HG03432 (cell line): ENCODE data around the gene PTPN4.

ENCODE experiments used
- ATAC-seq: cut with Tn5 transposase; IDR thresholded peaks from one replicate; pipeline ENCODE4 v1.9.1; 2021; ENCODE audit warnings: mild to moderate bottlenecking, moderate library complexity; ENCODE audit not compliant: unreplicated experiment

The PTPN4 gene

GRCh38 chr2:119732601-119733164, 27.0 kb upstream of the PTPN4 start:
- no peak for ATAC-seq

DNA sequence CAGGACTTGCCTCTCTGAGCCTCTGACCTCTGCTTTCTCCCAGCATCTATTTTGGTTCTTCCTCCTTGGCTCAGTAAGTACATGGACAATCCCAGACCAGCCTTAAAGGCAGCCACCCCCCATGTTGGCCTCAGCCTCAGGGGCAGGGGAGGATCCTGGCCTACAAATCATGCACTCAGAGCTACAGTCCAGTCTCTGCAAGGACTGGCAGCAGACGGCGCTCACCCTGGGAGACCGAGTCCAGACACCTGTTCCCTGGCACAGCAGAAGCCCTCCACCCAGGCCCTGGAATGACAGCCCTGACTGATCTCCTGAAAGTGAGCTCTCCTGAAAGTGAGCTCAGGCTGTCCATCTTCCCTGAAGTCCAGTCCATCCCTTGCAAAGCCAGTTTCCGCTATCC, 25.7 kb upstream of the PTPN4 start:
- ATAC-seq: no peak

DNA sequence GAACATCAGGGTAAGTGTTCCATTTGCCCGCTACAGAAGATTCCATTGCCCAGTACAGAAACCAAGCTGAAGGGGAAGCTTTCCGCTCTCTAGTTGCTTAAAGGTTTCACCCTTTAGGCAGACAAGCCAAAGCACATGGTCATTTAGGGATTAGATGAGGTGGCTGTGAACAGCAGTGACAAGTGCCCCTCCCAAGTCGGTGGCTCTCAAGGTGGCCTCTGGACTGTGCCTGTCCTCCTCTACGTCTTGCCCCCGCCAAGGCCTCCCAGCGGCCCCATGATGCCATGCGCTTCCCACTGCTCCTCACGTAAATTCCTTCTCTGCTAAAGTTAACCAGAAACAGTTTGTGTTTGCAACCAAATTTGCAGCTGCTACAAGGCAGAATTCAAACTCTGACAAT, 24.2 kb upstream of the PTPN4 start:
- no peak for ATAC-seq

- no peak for ATAC-seq
Measured at GRCh38 chr2:119736021-119736420, 23.7 kb upstream of the PTPN4 start.

DNA sequence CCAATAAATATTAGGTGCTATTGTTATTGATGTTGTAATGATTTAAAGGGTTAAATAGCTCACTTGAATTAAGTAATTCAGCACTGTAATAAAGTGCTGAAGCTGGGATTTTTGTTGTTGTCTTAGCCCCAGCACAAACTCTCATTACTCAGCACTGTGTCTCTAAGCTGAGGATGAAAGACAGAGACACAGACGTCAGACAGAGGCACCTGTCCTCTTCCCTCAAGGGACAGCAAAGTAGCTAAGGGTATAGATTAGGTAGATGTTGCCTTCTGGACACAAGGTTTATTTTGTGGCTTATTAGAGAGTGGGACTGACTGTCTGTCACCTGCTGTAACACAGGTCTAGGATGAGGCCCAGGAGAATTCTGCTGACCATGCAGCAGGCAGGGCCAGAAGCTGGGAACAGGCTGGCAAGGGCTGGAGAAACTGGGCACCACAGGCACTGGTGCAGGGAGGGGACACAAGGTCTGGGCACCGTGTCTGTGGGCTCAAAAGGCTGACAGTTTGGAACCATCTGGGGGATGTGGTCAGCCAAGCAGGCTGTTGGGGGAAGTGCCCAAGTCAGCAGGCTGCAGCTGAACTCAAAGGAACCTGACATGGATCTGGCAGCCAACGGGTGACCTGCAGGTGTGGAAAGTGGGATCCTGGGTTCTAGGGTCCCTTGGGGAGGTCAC, 20.0 kb upstream of the PTPN4 start:
- no peak for ATAC-seq

DNA sequence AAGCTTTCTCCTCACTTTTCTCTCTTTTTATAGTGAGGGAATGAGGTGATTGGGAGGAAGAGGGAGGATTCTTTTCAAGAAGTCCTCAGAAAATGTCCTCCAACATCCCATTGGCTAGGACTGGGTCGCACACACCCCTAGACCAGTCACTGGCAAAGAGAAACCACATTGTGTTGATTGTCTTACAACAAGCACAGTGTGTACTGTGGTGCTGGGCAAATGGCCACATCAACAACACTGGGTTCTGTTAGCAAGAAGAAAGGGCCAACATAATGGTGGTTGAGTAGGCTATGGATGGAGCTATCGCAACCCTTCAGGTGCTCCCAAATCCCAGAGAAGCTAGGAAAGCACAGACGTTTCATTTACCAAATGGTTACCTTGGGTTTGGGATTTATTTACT, 18.7 kb upstream of the PTPN4 start:
- ATAC-seq: no peak

DNA sequence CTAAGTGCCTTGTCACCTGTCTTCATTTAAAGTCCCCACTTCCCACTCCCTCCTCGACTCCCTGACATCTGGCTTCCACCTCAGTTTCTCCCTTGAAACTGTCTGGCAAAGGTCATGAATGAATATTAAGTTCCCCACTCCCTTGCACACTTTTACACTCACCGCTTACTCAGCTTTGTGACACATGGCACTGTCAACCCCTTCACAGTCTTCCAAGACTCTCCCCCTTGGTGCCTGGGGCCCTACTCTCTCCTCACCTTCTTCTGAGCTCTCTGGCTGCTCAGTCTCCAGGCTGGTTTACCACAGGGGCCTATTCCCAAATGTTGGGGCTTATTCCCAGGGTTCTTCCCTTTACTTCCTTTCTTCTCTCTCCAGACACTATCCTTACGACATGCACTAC, 17.9 kb upstream of the PTPN4 start:
- ATAC-seq: no peak

- ATAC-seq: no peak
Measured at GRCh38 chr2:119744335-119744939, 15.3 kb upstream of the PTPN4 start.

GRCh38 chr2:119745566-119745965, 14.2 kb upstream of the PTPN4 start:
- ATAC-seq: no peak

DNA sequence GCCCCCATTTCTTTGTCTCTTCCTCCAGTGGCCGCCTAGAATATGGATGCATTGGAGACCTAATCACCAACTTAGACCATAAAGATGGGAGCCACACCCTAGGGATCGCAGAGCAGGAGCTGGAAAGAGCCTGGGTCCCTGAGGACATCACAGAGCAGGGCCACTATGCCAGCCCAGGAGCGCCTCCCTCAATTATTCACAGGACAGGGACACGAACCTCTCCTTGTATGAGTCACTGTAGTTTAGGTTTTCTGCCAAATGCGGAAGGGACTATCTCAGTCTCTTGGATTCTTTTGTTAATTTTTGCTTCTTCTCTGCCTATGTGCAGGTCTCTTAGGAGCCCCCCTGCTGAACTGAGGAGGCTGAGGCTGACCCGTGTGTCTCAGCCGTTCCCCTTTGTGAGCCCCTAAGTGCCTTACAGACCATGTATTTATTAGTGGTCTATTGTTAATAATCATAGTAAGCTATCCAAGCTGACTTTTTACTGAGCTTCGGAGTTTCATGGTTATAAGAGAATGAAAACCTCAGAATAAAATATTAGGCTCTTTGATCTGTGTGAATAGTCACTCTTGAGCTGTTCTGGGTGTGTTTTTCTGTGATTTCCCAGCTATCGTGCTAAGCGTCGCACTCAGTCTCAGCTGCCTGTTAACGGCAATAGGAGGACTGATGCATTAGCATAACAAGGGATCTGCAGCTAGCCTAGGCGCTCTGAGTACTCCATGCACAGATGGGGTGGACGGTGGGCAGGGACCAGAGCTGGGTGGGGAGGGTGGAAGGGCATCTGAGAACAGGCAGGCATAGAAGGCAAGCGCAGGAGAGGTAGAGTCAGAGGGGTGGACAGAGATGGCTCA, 12.7 kb upstream of the PTPN4 start:
- no peak for ATAC-seq

DNA sequence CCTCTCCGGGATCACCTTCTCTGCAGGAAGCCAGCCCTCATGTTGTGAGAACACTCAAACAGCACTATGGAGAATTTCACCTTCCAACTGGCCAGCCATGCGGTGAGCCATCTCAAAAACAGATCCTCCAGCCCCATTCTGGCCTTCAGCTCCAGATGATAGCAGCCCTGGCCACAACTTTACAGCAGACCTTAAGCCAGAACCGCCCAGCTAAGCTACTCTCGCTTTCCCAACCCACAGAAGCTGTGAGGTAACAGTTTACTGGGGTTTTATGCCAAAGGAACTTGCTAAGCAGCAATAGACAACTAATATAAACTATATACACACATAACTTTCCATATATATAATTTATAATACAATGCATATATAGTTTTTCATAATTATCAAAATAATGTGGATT, 11.6 kb upstream of the PTPN4 start:
- no peak for ATAC-seq

GRCh38 chr2:119749477-119750012, 10.2 kb upstream of the PTPN4 start:
- no peak for ATAC-seq

DNA sequence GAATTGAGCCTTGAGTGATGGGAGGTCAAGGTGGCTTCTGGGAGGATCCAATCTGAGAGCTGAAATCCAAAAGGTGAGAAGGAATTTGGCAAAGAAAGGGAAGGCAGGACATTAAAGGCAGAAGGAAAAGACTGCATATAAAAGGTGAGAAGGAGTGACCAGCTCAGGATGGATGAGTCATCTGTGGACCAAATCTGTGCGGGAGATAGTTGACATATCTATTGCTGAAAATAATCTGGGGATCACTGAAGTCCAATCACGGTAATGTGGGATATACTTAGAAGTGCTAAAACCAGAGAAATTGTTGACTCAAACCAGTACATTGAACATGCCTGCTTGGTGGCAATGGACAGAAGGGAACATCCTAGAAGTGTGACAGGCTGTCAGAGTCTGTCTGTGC, 8.0 kb upstream of the PTPN4 start:
- ATAC-seq: no peak

DNA sequence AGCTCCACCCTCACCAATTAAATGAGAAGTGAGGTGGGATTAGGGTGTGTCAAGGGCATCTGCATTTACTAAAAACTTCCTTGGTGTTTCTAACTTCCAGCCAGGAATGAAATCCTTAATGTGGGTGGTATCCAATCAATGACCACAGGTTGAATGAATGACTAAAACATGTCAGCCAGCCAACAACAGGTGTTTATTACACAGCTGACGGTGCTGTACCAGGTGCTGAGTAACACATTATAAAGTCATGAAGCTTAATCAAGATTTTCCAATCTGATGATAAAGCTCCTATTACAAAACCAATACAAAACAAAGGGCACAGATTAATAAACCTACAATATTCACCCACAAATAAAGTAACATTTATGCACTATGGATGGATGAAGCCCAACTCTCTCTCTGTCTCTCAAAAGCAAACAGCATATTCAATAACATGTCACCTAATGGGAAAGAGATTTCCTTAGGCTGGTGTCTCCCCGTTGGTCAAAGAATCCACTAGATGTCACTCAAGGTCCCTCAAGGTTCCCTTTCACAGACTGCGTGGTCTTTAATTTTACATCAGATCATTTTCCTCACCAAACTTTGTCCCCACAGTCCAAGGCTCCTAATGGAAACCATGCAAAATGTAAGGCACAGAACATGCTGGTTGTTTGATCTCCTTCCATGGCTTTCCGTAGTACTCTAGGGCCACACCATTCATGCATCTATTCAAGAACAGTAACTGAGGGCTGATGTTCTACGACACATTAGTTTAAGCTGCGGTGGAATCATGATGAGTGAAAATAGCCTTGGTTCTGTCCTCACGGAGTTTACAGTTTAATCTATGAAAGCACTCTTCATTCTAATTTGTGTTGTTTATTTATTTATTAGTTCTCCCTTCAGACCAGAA, 6.4 kb upstream of the PTPN4 start:
- ATAC-seq: peak; percentile 75

- no peak for ATAC-seq
Measured at GRCh38 chr2:119753930-119754321, 5.8 kb upstream of the PTPN4 start.

GRCh38 chr2:119755906-119756305, 3.8 kb upstream of the PTPN4 start:
- ATAC-seq: no peak

GRCh38 chr2:119756837-119757236, 2.9 kb upstream of the PTPN4 start:
- ATAC-seq: no peak

DNA sequence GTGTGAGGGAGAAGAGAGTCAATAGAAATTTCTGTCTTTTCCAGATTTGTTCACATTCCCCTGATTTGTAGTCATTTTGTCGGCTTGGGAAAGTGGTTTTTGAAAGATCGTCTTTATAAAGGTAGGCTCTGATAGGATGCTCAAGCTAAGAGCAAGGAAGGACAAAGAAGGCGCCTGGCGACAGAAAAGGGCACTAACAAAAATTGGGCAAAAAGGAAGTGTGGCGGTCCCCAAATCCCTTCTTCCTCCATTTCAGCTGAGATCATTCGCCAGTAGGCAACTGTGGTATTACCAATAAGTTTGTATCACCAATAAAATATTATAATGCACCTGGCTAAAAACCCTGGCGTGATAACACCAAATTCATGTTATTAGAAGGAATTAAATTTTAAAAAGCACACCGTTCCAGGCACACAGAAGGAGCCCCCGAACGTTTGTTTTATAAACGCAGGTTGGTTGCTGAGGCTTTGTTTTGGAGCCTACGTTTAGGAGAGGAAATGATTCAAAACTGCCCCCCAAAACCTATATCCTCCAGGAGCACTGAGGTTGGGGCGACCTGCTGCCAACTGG, 756 bp upstream of the PTPN4 start:
- no peak for ATAC-seq

GRCh38 chr2:119760237-119760955, 674 bp downstream of the PTPN4 start:
- ATAC-seq: peak; percentile 13

DNA sequence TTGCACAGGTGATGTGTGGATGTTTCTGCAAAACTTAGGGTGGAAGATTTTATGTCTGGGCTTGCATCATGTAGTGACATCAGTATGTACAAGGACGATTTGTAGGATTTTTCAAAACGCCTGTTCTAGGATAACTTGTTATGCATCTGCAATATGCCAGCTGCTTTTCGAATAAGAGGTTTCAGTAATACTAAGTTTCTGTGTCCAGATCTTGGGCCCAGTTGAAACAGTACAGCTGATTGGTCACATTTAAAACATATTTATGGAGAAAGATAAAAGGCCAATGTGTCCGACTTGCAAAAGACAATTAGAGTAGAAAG, 1.2 kb downstream of the PTPN4 start:
- no peak for ATAC-seq
